Hematopoietic multipotent progenitor cell (in vitro differentiated cells): ENCODE results near the gene RNF39. TPM values are rescaled to one million over a fixed set of nuclear protein-coding genes. Genes with fewer than 3 reads are reported as not detected.

Source experiments
- DNase-seq, 3 donors: peaks; one replicate each; pipeline ENCODE4 v3.0.0-alpha.2; 2011 to 2015; ENCODE audit warnings: low read depth in 2 of 3, low spot score in 2 of 3
- small RNA-seq: library from RNA; depleted of rRNA; stranded (forward); fragments of <200 nt; gene quantifications from one replicate; pipeline ENCODE3, GENCODE V24; 2012
- total RNA-seq: library from RNA; depleted of rRNA; stranded (reverse); fragments of >200 nt; gene quantifications from one replicate; pipeline ENCODE4 v1.2.3, GENCODE V29; 2012

The RNF39 gene
- total RNA-seq, 1 donor, result not detected

- DNase-seq, result no peak
These were observed 54.9 kb downstream of the RNF39 start for GRCh38 chr6:30020626-30021025.

Small RNA genes lying within 50 kb of the gene (small RNA-seq; reads per million reads assigned to genes)
- gene RF02218 (not detected), gene RF02219 (not detected), gene RF02220 (not detected)

Other genes starting within 250 kb of the RNF39 start
- gene HLA-G, start 247.9 kb downstream of the RNF39 start, total RNA-seq, result not detected
- gene HLA-A, start 133.2 kb downstream of the RNF39 start, total RNA-seq, result 1,432 TPM
- gene POLR1H, start 14.5 kb downstream of the RNF39 start, total RNA-seq, result 88.1 TPM
- gene PPP1R11, start 8.6 kb downstream of the RNF39 start, total RNA-seq, result 16.7 TPM
- not detected for gene TRIM31, start 37.3 kb upstream of the RNF39 start, total RNA-seq
- gene TRIM40, start 60.4 kb upstream of the RNF39 start, total RNA-seq, result under 0.01 TPM
- under 0.01 TPM for gene TRIM10, start 85.4 kb upstream of the RNF39 start, total RNA-seq
- not detected for gene TRIM15, start 87.8 kb upstream of the RNF39 start, total RNA-seq
- gene TRIM26, start 137.6 kb upstream of the RNF39 start, total RNA-seq, result 17.8 TPM